HG03460 (cell line): ENCODE data around the gene USP50.
"Not testable (repeated sequence)": the region's sequence is repeated elsewhere in the genome, so short reads cannot be mapped to it uniquely, and the experiment has no call there.

Source experiments
- ATAC-seq: cut with Tn5 transposase; IDR thresholded peaks from one replicate; pipeline ENCODE4 v1.9.1; 2021; ENCODE audit not compliant: unreplicated experiment

USP50 gene

GRCh38 chr15:50546566-50546965, at the start of gene USP50:
Gene USP50, minus strand, starts transcription at chr15:50546666. Its CDS starts 141 bp downstream, at chr15:50546525.
- ATAC-seq: no peak

GRCh38 chr15:50594311-50594710, 47.8 kb upstream of the USP50 start:
- no peak for ATAC-seq

GRCh38 chr15:50593761-50594160, 47.3 kb upstream of the USP50 start:
- no peak for ATAC-seq

DNA sequence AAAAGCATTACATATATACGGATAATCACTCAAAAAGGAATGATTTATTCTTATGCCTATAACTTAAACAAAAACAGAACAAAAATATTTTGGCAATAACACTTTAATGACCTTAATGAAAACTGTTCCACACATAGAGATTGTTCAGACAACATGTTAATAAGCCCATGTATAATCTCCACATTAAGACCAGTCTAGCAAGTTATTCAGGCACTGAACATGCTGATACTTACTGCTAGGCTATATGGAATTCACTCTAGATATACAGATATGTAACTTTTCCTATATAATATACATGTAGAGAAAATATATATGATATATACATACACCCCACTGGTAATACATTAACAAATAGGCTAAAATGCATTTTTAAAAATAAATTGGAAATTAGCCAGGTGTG, 43.8 kb upstream of the USP50 start:
- ATAC-seq: no peak

- ATAC-seq: no peak
Observed at GRCh38 chr15:50577492-50577891, 31.0 kb upstream of the USP50 start.

DNA sequence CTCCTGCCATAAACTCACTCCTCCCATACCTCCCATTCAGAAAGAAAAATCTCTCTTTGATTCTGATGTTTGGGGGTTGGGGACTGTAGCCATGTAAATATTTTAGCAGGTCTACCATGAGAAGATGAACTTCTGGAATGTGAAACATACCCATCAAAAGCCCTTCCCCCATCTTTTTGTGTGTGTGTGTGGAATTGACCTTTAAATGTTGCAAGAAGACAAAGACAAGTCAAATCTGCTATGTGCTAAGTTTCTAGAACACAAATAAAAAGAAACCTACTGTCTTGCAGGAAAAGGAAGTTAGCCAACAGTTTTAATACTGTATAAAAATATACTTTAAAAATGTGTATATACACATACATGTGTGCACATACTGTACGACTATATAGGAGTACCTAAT, 29.7 kb upstream of the USP50 start:
- ATAC-seq: no peak

GRCh38 chr15:50573842-50574241, 27.4 kb upstream of the USP50 start:
- not testable (repeated sequence) for ATAC-seq

DNA sequence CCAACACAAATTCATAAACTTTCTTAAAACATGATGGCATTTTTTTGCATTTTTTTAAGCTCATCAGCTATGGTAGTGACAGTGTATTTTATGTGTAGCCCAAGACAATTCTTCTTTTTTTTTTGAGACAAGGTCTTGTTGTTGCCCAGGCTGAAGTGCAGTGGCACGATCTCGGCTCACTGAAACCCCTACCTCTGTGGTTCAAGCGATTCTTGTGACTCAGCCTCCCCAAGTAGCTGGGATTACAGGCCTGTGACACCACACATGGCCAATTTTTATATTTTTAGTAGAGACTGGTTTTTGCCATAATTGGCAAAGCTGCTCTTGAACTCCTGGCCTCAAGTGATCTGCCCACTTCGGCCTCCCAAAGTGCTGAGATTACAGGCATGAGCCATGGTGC, 17.3 kb upstream of the USP50 start:
- ATAC-seq: no peak

GRCh38 chr15:50562735-50563640, 16.5 kb upstream of the USP50 start:
- no peak for ATAC-seq

- no peak for ATAC-seq
Observed at GRCh38 chr15:50558012-50558411, 11.5 kb upstream of the USP50 start.

DNA sequence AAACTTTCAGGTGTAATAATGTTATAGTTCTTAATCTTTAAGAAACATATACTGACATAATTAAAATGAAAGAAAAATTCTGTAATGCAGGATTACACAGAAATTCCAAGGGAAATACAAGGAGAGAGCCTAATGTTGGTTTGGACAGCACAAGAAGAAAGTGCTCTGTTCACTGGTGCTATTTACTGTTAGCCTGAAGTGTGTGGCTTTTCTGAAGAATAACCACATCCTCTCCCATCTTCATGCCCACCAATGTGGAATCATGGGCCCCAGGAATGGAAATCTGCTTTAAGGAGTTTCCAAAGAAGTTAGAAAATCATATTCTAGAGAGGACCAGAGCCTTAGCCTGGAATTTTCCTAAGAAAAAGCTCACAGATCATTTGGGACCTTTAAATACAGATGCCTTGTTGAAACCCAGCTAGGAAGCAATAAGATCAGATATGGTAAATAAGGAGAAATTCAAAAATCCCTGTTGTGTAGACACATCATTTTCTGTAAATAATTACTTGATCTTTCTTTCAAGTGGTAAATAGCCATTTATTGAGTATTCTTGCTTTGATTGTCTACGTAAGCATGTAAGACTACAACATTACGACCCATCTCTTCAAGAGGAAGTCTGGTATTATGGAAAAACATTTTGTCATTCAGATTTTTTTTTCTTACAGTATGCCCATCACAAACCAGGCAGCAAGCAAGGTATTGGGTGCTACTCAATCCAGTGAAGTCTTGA, 10.3 kb upstream of the USP50 start:
- no peak for ATAC-seq

DNA sequence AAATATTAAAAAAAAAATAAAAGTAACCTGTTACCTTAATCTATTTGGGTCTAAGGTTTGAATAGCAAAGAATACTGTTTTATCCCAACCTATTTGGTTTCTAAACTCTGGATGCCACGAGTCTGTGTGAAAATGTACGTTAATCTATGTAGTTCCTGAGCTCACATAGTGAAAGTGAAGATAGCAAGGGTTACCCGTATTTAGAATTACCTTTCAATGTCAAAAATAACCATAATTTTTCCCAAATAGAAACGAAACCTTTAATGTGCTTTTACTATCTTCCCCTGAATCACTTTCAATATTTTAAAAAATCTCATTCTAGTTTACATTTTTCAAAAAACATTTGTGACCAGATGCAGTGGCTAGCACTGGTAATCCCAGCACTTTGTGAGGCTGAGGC, 5.8 kb upstream of the USP50 start:
- ATAC-seq: no peak

DNA sequence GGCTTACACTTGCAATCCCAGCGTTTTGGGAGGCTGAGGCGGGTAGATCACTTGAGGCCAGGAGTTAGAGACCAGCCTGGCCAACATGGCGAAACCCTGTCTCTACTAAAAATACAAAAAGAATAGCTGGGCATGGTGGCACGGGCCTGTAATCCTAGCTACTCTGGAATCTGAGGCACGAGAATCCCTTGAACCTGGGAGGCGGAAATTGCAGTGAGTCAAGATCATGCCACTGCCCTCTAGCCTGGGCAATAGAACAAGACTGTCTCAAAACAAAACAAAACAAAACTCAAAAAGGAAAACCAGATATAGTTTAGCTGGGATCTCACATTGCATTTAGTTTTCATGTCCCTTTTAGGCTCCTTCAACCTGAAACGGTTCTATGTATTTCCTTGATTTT, 2.9 kb upstream of the USP50 start:
- ATAC-seq: no peak

- no peak for ATAC-seq
Observed at GRCh38 chr15:50544368-50544767, 2.1 kb downstream of the USP50 start.

DNA sequence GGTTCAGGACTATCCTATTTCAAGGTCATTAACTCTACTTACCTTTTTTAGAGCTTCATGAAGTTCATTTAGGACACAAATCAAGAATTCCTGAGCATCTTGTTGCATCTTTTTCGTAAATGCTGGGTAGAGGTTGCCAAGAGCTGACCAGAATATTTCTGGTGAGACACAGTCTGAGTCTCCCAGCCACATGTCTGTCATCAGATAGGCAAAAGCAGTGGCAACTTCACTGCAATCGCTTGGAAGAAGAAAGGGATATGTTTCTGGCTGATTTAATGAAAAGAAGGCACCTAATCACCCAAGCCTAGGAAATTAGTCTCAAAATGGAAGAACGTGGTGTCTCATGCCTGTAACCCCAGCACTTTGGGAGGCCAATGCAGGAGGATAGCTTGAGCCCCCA, 2.9 kb downstream of the USP50 start:
- ATAC-seq: no peak

GRCh38 chr15:50542887-50543210, 3.6 kb downstream of the USP50 start:
- no peak for ATAC-seq

- ATAC-seq: no peak
Observed at GRCh38 chr15:50531766-50532165, 14.7 kb downstream of the USP50 start.

DNA sequence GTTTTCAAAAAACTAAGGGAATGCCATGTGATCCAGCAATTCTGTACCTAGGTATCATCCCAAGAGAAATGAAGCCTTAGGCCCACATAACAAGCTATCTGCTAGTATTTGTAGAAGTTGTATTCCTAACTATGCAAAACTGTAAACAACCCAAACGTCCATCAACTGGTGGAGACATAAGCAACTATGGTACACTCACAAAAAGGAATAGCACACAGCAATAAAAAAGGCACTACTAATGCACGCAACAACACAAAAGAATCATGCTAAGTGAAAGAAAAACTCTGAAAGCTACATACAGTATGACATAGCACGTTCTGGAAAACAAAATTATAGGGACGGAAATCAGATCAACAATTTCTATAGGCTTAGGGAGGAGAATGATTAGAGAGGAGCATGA, 15.3 kb downstream of the USP50 start:
- no peak for ATAC-seq

DNA sequence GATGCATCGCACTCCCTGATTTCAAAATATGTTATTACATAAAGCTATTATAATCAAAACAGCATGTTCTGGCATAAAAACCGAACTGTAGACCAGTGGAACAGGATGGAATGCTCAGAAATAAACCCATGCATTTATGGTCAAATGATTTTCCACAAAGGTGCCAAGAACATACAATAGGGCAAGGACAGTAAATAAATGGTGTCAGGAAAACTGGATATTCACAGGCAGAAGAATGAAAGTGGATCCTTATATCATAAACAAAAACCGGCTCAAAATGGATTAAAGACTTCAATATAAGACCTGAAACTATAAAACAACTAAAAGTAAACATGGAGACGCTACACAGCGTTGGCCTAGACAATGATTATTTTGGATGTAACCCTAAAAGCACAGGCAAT, 22.6 kb downstream of the USP50 start:
- no peak for ATAC-seq

DNA sequence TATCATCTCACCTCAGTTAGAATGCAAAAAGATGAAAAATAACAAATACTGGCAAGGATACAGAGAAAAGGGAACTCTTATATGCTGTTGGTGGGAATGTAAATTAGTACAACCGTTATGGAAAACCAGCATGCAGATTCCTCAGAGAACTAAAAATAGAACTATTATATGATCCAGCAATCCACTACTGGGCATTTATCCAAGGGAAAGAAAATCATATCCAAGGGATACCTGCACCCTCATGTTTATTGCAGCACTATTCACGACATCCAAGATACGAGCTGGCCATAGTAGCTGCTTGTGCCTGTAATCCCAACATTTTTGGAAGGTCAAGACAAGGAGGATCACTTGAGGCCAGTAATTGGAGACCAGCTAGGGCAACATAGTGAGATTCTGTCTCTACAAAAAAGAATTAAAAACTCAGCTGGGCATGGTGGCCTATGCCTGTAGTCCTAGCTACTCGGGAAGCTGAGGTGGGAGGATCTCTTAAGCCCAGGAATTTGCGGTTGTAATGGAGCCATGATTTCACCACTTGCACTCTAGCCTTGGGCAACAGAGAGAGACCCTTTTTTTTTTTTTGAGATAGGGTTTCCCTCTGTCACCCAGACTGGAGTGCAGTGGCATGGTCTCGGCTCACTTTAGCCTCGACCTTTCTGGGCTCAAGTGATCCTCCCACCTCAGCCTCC, 26.6 kb downstream of the USP50 start:
- no peak for ATAC-seq

DNA sequence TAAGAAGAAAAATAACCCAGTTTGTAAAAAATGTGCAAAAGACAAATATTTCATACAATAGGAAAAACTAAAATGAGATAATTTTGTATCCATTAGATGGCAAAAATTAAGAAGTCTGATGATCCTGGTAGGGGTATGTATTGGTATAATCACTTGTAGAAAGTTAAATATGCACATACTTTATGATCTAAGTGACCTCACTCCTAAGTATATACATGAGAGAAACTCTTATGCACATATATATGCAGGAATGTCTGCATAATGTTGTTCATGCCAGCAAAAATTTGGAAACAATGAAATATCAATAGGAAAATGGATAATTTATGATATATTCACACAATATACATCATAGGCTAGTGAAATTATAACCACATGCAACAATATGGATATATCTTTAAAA, 33.5 kb downstream of the USP50 start:
- no peak for ATAC-seq

DNA sequence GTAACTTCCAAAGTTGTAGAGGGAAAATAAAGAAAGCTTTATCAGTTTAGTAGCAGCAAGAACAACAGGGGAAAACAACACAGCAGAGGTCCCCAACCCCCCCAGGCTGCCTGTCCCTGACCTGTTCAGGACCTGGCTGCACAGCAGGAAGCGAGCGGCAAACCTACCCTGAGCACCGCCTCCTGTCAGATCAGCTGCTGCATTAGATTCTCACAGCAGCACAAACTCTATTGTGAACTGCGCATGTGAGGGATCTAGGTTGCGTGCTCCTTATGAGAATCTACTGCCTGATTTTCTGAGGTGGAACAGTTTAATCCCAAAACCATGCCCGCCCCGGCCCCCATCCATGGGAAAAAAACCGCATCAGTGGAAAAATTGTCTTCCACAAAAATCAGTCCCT, 40.3 kb downstream of the USP50 start:
- no peak for ATAC-seq
